KMS-11 (cell line): Measurements from ENCODE around the gene PCDH15.

ENCODE experiments used
- H2AFZ ChIP-seq: fragments of 200-600 bp; sonication (generic); 2 replicates; pipeline ENCODE4 v1.6.1; 2016; ENCODE audit warnings: antibody characterized with exemption, mixed run types, low read depth
- H3K27ac ChIP-seq: fragments of 200-600 bp; sonication (generic); 2 replicates; pipeline ENCODE4 v1.6.1; 2016; ENCODE audit warnings: mild to moderate bottlenecking, mixed run types
- H3K27me3 ChIP-seq: fragments of 200-600 bp; sonication (generic); 2 replicates; pipeline ENCODE4 v1.6.1; 2017; ENCODE audit warnings: mild to moderate bottlenecking, low read depth, mixed run types, moderate library complexity; ENCODE audit not compliant: insufficient read depth
- H3K36me3 ChIP-seq: fragments of 200-600 bp; sonication (generic); 2 replicates; pipeline ENCODE4 v1.6.1; 2017; ENCODE audit warnings: mild to moderate bottlenecking, mixed run types; ENCODE audit not compliant: insufficient read depth
- H3K4me1 ChIP-seq: fragments of 200-600 bp; sonication (generic); 2 replicates; pipeline ENCODE4 v1.6.1; 2016; ENCODE audit warnings: mild to moderate bottlenecking, low read depth, mixed run types; ENCODE audit not compliant: poor library complexity, severe bottlenecking
- H3K4me2 ChIP-seq: fragments of 200-600 bp; sonication (generic); 2 replicates; pipeline ENCODE4 v1.7.0; 2016; ENCODE audit warnings: mild to moderate bottlenecking, mixed run types
- H3K4me3 ChIP-seq: fragments of 200-600 bp; sonication (generic); IDR thresholded peaks from 2 replicates; pipeline ENCODE4 v1.6.1; 2017; ENCODE audit warnings: low read depth, low read length, mixed read lengths; ENCODE audit not compliant: insufficient read depth
- H3K79me2 ChIP-seq: fragments of 200-600 bp; sonication (generic); 2 replicates; pipeline ENCODE4 v1.6.1; 2016; ENCODE audit warnings: low read depth, mixed run types; ENCODE audit not compliant: insufficient read depth
- H3K9ac ChIP-seq: fragments of 200-600 bp; sonication (generic); 2 replicates; pipeline ENCODE4 v1.6.1; 2016; ENCODE audit warnings: mild to moderate bottlenecking, mixed run types
- H4K20me1 ChIP-seq: fragments of 200-600 bp; sonication (generic); 2 replicates; pipeline ENCODE4 v1.6.1; 2016; ENCODE audit warnings: mild to moderate bottlenecking, mixed run types; ENCODE audit not compliant: insufficient read depth
- TF ChIP-seq, protein P1 (sequence below): fragments of 200-600 bp; sonication (generic); conservative IDR thresholded peaks from 2 replicates; pipeline ENCODE4 v1.6.1; 2017; ENCODE audit warnings: low read depth, mild to moderate bottlenecking, antibody characterized with exemption, low read length, moderate library complexity, mixed read lengths

The PCDH15 gene

GRCh38 chr10:54799506-54799905 is 1.5 kb downstream of the PCDH15 start:
- TF ChIP-seq, protein P1, sequence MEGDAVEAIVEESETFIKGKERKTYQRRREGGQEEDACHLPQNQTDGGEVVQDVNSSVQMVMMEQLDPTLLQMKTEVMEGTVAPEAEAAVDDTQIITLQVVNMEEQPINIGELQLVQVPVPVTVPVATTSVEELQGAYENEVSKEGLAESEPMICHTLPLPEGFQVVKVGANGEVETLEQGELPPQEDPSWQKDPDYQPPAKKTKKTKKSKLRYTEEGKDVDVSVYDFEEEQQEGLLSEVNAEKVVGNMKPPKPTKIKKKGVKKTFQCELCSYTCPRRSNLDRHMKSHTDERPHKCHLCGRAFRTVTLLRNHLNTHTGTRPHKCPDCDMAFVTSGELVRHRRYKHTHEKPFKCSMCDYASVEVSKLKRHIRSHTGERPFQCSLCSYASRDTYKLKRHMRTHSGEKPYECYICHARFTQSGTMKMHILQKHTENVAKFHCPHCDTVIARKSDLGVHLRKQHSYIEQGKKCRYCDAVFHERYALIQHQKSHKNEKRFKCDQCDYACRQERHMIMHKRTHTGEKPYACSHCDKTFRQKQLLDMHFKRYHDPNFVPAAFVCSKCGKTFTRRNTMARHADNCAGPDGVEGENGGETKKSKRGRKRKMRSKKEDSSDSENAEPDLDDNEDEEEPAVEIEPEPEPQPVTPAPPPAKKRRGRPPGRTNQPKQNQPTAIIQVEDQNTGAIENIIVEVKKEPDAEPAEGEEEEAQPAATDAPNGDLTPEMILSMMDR, result no peak
- H3K4me3 ChIP-seq, result no peak overlapping the region
- H3K27ac ChIP-seq, result no peak overlapping the region
- no peak overlapping the region for H2AFZ ChIP-seq
- no peaks in the 10 kb centered on the region for H4K20me1 ChIP-seq
- H3K79me2 ChIP-seq, result no peaks in the 10 kb centered on the region
- no peaks in the 10 kb centered on the region for H3K36me3 ChIP-seq
- no peak overlapping the region for H3K9ac ChIP-seq
- peaks cover 34% of the 10 kb centered on the region for H3K4me1 ChIP-seq
- H3K4me2 ChIP-seq, result 0 out of 2 replicates have a peak overlapping the region, but pooled peaks have one; percentile 78
- H3K27me3 ChIP-seq, result no peaks in the 10 kb centered on the region

- H3K79me2 ChIP-seq, result no peaks in the 10 kb centered on the region
- H2AFZ ChIP-seq, result no peak overlapping the region
- H3K4me1 ChIP-seq, result peaks cover 33% of the 10 kb centered on the region
- H3K9ac ChIP-seq, result no peak overlapping the region
- no peaks in the 10 kb centered on the region for H3K27me3 ChIP-seq
- no peak overlapping the region for H3K27ac ChIP-seq
- H3K4me3 ChIP-seq, result no peak overlapping the region
- no peak overlapping the region for H3K4me2 ChIP-seq
- TF ChIP-seq, protein P1, result no peak
- no peaks in the 10 kb centered on the region for H3K36me3 ChIP-seq
- H4K20me1 ChIP-seq, result no peaks in the 10 kb centered on the region
These were observed 3.3 kb downstream of the PCDH15 start for GRCh38 chr10:54797636-54798321.

GRCh38 chr10:54796881-54797280 is 4.2 kb downstream of the PCDH15 start:
- Histone ChIP-seq H2AFZ (no peak overlapping the region), H3K4me3 (no peak overlapping the region), H3K4me2 (no peak overlapping the region), H3K27ac (no peak overlapping the region), H3K4me1 (peaks cover 25% of the 10 kb centered on the region), H4K20me1 (no peaks in the 10 kb centered on the region), H3K27me3 (no peaks in the 10 kb centered on the region), H3K36me3 (no peaks in the 10 kb centered on the region), H3K79me2 (no peaks in the 10 kb centered on the region), H3K9ac (no peak overlapping the region)
- TF ChIP-seq, protein P1, result no peak

- Histone ChIP-seq H3K4me3 (no peak overlapping the region), H3K4me1 (no peaks in the 10 kb centered on the region), H3K27ac (no peak overlapping the region), H3K9ac (no peak overlapping the region), H3K27me3 (no peaks in the 10 kb centered on the region), H2AFZ (no peak overlapping the region), H3K4me2 (no peak overlapping the region), H3K79me2 (no peaks in the 10 kb centered on the region), H3K36me3 (no peaks in the 10 kb centered on the region), H4K20me1 (no peaks in the 10 kb centered on the region)
- TF ChIP-seq, protein P1, result no peak
These were observed 24.4 kb downstream of the PCDH15 start for GRCh38 chr10:54776622-54777021.
